Heart left ventricle (tissue), 16 donors: ENCODE data around the gene CD101. TPM values are rescaled to one million over a fixed set of nuclear protein-coding genes. Genes with fewer than 3 reads are reported as not detected.

Experiments used
- ATAC-seq, 4 donors: fragments of 200-7000 bp; cut with Tn5 transposase; one replicate each; pipeline ENCODE4 v1.9.1; 2020 to 2022; ENCODE audit warnings: moderate library complexity in 4 of 4, mild to moderate bottlenecking in 3 of 4, moderate number of reproducible peaks in 1 of 4
- DNase-seq, 5 donors: peaks; one replicate each; pipeline ENCODE4 v3.0.0-alpha.2; 2020
- H3K27ac ChIP-seq, 12 donors: fragments of 200-600 bp; sonication (generic) in 4 of 12; one replicate each; pipeline versions ENCODE4 v1.5.0 to v1.8.0; 2016 to 2022; ENCODE audit warnings: mild to moderate bottlenecking in 2 of 12
- H3K27me3 ChIP-seq, 9 donors: fragments of 200-600 bp; sonication (generic) in 2 of 9; one replicate each; pipeline versions ENCODE4 v1.5.1 to v1.8.0; 2016 to 2022; ENCODE audit warnings: mild to moderate bottlenecking in 3 of 9
- H3K36me3 ChIP-seq, 9 donors: fragments of 200-600 bp; sonication (generic) in 2 of 9; one replicate each; pipeline versions ENCODE4 v1.5.0 to v1.8.0; 2018 to 2022; ENCODE audit warnings: mild to moderate bottlenecking in 2 of 9
- H3K4me1 ChIP-seq, 12 donors: fragments of 200-600 bp; sonication (generic) in 4 of 12; one replicate each; pipeline versions ENCODE4 v1.5.0 to v1.8.0; 2016 to 2022; ENCODE audit warnings: mild to moderate bottlenecking in 3 of 12
- H3K4me3 ChIP-seq, 12 donors: fragments of 200-600 bp; sonication (generic) in 4 of 12; one replicate each; pipeline versions ENCODE4 v1.5.0 to v1.8.0; 2017 to 2022; ENCODE audit warnings: mild to moderate bottlenecking in 9 of 12, moderate library complexity in 4 of 12
- H3K9me3 ChIP-seq, 12 donors: fragments of 200-600 bp; sonication (generic) in 4 of 12; one replicate each; pipeline versions ENCODE4 v1.5.0 to v1.8.0; 2016 to 2022; ENCODE audit warnings: mild to moderate bottlenecking in 1 of 12
- POLR2A ChIP-seq, 2 donors: fragments of 450-650 bp; IDR thresholded peaks; one replicate each; pipeline ENCODE4 v1.6.1; 2017; ENCODE audit warnings: antibody characterized with exemption in 2 of 2, mild to moderate bottlenecking in 2 of 2, moderate library complexity in 2 of 2
- WGBS, 4 donors: extraction: QIAGEN DNeasy Blood & Tissue Kit in 2 of 4; methylation state at CpG; one replicate each; pipeline versions ENCODE4 v1.1.5 to v1.1.7; 2013 to 2018; 5-methylcytosine and 5-hydroxymethylcytosine counted together
- intact Hi-C, 10 donors: fragments of 100-400 bp; cut with DNase I; formaldehyde crosslinking; loops; one replicate each; pipeline versions ENCODE4 v1.11.1 to v1.14.2; 2022
- polyA plus RNA-seq, 2 donors: library from polyadenylated mRNA; stranded (reverse); fragments of 200-250 nt; gene quantifications; one replicate each; pipeline ENCODE4 v1.2.3, GENCODE V29; 2013
- total RNA-seq, 9 donors: library from RNA; depleted of rRNA in 2 of 9; stranded (reverse); fragments of >200 nt in 2 of 9; fragmentation: NEBNext Ultra II Directional in 3 of 9; extraction: Animal tissue kit (Norgen Biotek cat#: 25700) in 3 of 9; gene quantifications; one replicate each; pipeline versions ENCODE4 v1.1.0 to v1.2.4, GENCODE V29; 2016 to 2023
- TF ChIP-seq, protein P1 (sequence below), 12 donors: fragments of 200-600 bp; sonication (generic) in 4 of 12; IDR thresholded peaks; one replicate each; pipeline versions ENCODE4 v1.5.0 to v1.8.0; 2018 to 2022; ENCODE audit warnings: antibody characterized with exemption in 12 of 12, mild to moderate bottlenecking in 5 of 12
- donor health status: ischemic (EF 13 %, LVEDD 7.1; RV severe dilation, severe dysfunction).
- donor health status: healthy with polysubstance abuse.
- donor health status: DM: no; HTN: yes; CAD: no.
- donor health status: DM: no; HTN: no; CAD: no.
- donor health status: ischemic (EF 25% LVEDD 6.9; RV normal size, moderate dysfunction).
- donor health status: ischemic (EF 25% LVEDD 5.7; RV mildly dilated, moderate dysfunction).
- donor health status: healthy.
- donor health status: DM: yes; HTN: yes; CAD: no.
- donor health status: ischemic (EF 35%, LVEDD 5.7; RV mildly dilated, moderate dysfunction).
- donor health status: nonischemic (EF 11% LVEDD 7.7; RV severe dilation, severe dysfunction).
- donor health status: DM: yes; HTN: yes; CAD: no.
- donor health status: PGD.
- donor health status: ischemic (EF 29% LVEDD 5.4; RV normal size, mild dysfunction).
- donor health status: nonischemic (EF 23%, LVEDD 6.1; RV moderate dilation, normal function).

CD101 gene
- total and polyA plus RNA-seq, 11 donors = 0.38 to 2.5 (median 0.87) TPM

GRCh38 chr1:116999596-116999995 is 2.0 kb upstream of the CD101 start:
- H3K4me1 ChIP-seq = peaks cover 0 to 35% (median 0%) of the 10 kb centered on the region in 12 donors
- H3K27me3 ChIP-seq = no peaks in the 10 kb centered on the region
- H3K36me3 ChIP-seq = no peaks in the 10 kb centered on the region
- DNase-seq = no peak
- H3K9me3 ChIP-seq = no peaks in the 10 kb centered on the region
- 73 to 87% (median 79%) methylated on average over 3 of the region's 3 CpGs for WGBS, 4 donors
- no peak for ATAC-seq
- intact Hi-C loops = no loop called here
- TF ChIP-seq, protein P1, sequence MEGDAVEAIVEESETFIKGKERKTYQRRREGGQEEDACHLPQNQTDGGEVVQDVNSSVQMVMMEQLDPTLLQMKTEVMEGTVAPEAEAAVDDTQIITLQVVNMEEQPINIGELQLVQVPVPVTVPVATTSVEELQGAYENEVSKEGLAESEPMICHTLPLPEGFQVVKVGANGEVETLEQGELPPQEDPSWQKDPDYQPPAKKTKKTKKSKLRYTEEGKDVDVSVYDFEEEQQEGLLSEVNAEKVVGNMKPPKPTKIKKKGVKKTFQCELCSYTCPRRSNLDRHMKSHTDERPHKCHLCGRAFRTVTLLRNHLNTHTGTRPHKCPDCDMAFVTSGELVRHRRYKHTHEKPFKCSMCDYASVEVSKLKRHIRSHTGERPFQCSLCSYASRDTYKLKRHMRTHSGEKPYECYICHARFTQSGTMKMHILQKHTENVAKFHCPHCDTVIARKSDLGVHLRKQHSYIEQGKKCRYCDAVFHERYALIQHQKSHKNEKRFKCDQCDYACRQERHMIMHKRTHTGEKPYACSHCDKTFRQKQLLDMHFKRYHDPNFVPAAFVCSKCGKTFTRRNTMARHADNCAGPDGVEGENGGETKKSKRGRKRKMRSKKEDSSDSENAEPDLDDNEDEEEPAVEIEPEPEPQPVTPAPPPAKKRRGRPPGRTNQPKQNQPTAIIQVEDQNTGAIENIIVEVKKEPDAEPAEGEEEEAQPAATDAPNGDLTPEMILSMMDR (IDR thresholded peaks at IDR 0.05) = no peak
- no peak overlapping the region for H3K27ac ChIP-seq
- H3K4me3 ChIP-seq = no peak overlapping the region

DNA sequence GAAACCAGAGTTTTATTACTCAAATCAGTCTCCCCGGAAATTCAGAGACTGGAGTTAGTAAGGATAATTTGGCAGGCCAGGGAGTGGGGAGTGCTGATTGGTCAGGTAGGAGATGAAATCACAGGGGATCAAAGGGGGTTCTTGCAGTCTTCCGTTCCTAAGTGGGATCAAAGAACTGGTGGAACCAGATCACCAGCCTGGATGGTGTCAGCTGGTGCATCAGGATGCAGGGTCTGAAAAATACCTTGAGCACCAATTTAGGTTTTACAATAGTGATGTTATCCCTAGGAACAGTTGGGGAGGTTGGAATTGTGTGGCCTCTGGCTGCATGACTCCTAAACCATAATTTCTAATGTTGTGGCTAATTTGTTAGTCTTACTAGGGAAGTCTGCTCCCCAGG is 1.4 kb upstream of the CD101 start:
- Histone ChIP-seq H3K36me3 (no peaks in the 10 kb centered on the region), H3K27me3 (no peaks in the 10 kb centered on the region), H3K27ac (peak overlapping the region in 1 of 12 donors; percentile 78), H3K9me3 (no peaks in the 10 kb centered on the region), H3K4me3 (no peak overlapping the region), H3K4me1 (peaks cover 0 to 40% (median 0%) of the 10 kb centered on the region in 12 donors)
- TF ChIP-seq, protein P1 (IDR thresholded peaks at IDR 0.05) = no peak
- no peak for TF ChIP-seq POLR2A (IDR thresholded peaks at IDR 0.05)
- no peak for DNase-seq
- intact Hi-C loops = no loop called here
- 88 to 97% (median 91%) methylated on average over 2 of the region's 2 CpGs for WGBS, 4 donors
- ATAC-seq = no peak

- peak overlapping the region in 1 of 12 donors; percentile 59 for H3K27ac ChIP-seq
- ATAC-seq (no peak), DNase-seq (no peak)
- intact Hi-C loops = no loop called here
- no peak overlapping the region for H3K4me3 ChIP-seq
- 89 to 95% (median 91%) methylated on average over 2 of the region's 2 CpGs for WGBS, 4 donors
- no peaks in the 10 kb centered on the region for H3K36me3 ChIP-seq
- no peaks in the 10 kb centered on the region for H3K9me3 ChIP-seq
- no peaks in the 10 kb centered on the region for H3K27me3 ChIP-seq
- no peak for TF ChIP-seq POLR2A (IDR thresholded peaks at IDR 0.05)
- TF ChIP-seq, protein P1 (IDR thresholded peaks at IDR 0.05) = no peak
- H3K4me1 ChIP-seq = peaks cover 0 to 56% (median 0%) of the 10 kb centered on the region in 12 donors
Measured at GRCh38 chr1:117003223-117003875, 1.8 kb downstream of the CD101 start.

- no peaks in the 10 kb centered on the region for H3K27me3 ChIP-seq
- peaks cover 0 to 51% (median 0%) of the 10 kb centered on the region in 12 donors for H3K4me1 ChIP-seq
- peak overlapping the region in 1 of 12 donors; percentile 40 for H3K27ac ChIP-seq
- H3K9me3 ChIP-seq = no peaks in the 10 kb centered on the region
- WGBS, 4 donors = 89 to 95% (median 93%) methylated on average over 2 of the region's 2 CpGs
- H3K36me3 ChIP-seq = no peaks in the 10 kb centered on the region
- DNase-seq (no peak), ATAC-seq (no peak)
- no peak overlapping the region for H3K4me3 ChIP-seq
- TF ChIP-seq POLR2A (IDR thresholded peaks at IDR 0.05) = no peak
- intact Hi-C loops = no loop called here
Measured at GRCh38 chr1:117007719-117008013, 6.1 kb downstream of the CD101 start.

DNA sequence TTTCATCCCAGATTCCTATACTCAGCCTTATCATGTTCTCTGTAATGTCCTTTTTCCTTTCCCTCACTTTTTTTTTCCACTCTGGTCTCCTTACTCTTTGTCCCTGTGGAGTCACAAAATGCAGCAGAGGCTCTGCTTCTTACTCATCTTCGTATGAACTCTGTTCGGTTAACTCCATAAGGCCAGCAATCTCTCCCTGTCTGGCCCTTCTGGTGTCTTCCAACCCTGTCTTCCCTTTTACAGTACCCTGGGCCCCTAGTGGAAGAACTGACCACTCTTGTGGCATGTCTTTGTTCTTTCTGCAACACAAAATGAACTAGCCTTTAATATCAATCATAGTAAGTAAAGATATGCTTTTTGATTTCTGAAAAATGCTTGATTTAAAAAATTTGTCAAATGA is 7.1 kb downstream of the CD101 start:
- WGBS, 4 donors = 56 to 66% (median 61%) methylated on average over 2 of the region's 2 CpGs
- ATAC-seq = no peak
- Histone ChIP-seq H3K4me3 (no peak overlapping the region), H3K27me3 (no peaks in the 10 kb centered on the region), H3K9me3 (no peaks in the 10 kb centered on the region), H3K4me1 (peaks cover 0 to 48% (median 0%) of the 10 kb centered on the region in 12 donors), H3K27ac (peak overlapping the region in 1 of 12 donors; percentile 65), H3K36me3 (no peaks in the 10 kb centered on the region)
- DNase-seq = no peak
- intact Hi-C loops = no loop called here
- TF ChIP-seq POLR2A (IDR thresholded peaks at IDR 0.05) = no peak
- TF ChIP-seq, protein P1 (IDR thresholded peaks at IDR 0.05) = no peak
